Measurements from ENCODE around the gene CDKL5.

The CDKL5 gene

GRCh38 chrX:18682979-18683387 is 257.6 kb downstream of the CDKL5 start:
- DNase-seq (ENCODE audit: extremely low read depth, low read depth): no peak
- H3K4me3 ChIP-seq (replicated peaks; ENCODE audit: low read depth, low read length): no peak overlapping the region
- no peak for TF ChIP-seq CTCF (IDR thresholded peaks at IDR 0.05; ENCODE audit: low read depth, low read length, missing control alignments)

- DNase-seq (ENCODE audit: extremely low read depth, low read depth): no peak
- TF ChIP-seq CTCF (IDR thresholded peaks at IDR 0.05; ENCODE audit: low read depth, low read length, missing control alignments): no peak
- no peak overlapping the region for H3K4me3 ChIP-seq (replicated peaks; ENCODE audit: low read depth, low read length)
Measured at GRCh38 chrX:18687856-18688495, 262.6 kb downstream of the CDKL5 start.

DNA sequence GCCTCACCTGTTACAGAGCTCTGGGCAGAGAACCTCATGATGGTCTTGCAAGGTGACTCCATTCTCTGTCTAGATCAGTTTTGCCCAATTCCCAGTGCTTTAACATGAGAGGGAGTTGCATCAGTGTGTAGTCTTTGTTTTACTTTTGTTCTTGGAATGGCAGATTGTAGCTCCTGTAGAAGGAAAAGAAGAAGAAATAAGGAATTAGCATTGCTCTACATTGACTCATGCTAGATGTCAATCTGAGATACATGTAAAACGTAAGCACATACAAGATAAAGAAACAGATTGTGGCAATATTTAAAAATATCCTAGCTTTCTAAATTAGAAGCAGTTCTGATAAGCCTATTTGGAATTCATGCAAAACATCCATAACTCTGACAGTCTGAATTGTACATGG is 266.0 kb downstream of the CDKL5 start:
- no peak for TF ChIP-seq CTCF (IDR thresholded peaks at IDR 0.05; ENCODE audit: low read depth, low read length, missing control alignments)
- DNase-seq (ENCODE audit: extremely low read depth, low read depth): no peak

GRCh38 chrX:18692541-18692940 is 267.1 kb downstream of the CDKL5 start:
- no peak for TF ChIP-seq CTCF (IDR thresholded peaks at IDR 0.05; ENCODE audit: low read depth, low read length, missing control alignments)
- DNase-seq (ENCODE audit: extremely low read depth, low read depth): no peak
- no peak overlapping the region for H3K4me3 ChIP-seq (replicated peaks; ENCODE audit: low read depth, low read length)

More for the DNA sequence above, 266.0 kb downstream of the CDKL5 start:
- H3K4me3 ChIP-seq (replicated peaks; ENCODE audit: low read depth, low read length): no peak overlapping the region

- H3K4me3 ChIP-seq (replicated peaks; ENCODE audit: low read depth, low read length): no peak overlapping the region
- TF ChIP-seq CTCF (IDR thresholded peaks at IDR 0.05; ENCODE audit: low read depth, low read length, missing control alignments): no peak
- DNase-seq (ENCODE audit: extremely low read depth, low read depth): no peak
Measured at GRCh38 chrX:18696653-18697052, 271.2 kb downstream of the CDKL5 start.

DNA sequence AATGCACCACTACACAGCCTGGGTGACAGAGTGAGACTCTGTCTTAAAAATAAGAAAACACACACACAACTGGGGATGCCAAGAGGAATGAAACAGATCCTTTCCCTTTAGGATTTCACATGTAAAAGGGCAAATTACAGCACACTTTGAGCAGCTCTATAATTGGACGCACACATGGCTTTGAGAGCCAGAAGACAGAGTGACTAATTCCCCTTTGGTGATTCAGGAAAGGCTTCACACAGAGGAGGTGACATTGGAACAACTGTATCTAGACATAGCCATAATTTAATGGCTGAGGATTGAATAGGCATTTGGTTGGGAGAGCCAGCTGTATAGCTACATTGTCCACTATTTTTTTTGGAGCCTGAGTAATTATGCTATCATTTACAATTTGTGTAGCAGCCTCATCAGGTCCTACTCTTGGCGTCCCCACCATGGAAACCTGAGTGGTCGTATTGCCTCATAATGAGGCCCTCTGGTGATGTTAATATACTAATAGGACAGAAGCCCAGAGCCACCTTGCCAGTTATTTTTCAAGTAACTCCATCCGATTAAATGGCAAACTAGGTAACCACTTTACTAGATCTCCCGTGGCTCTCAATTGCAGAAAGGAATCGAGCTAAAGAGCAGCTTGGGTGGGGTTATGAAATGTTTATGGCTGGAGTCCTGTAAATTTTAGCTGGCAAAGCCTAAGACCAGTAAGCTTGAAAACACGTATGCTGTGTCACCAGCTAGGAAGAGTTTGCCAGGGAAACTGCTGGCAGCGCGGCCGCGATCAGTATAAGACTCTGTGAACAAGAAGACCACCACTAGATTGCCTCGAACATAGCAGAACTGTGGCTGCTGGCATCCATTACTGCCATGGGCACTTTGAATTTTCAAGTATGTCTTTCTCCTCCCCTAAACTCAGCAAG is 273.6 kb downstream of the CDKL5 start:
- no peak overlapping the region for H3K4me3 ChIP-seq (replicated peaks; ENCODE audit: low read depth, low read length)
- TF ChIP-seq CTCF (IDR thresholded peaks at IDR 0.05; ENCODE audit: low read depth, low read length, missing control alignments): no peak
- DNase-seq (ENCODE audit: extremely low read depth, low read depth): no peak

All from HFF-Myc (cell line).